HG02759 (cell line): ENCODE results near the gene HBA2.
"Not testable (repeated sequence)": the region's sequence is repeated elsewhere in the genome, so short reads cannot be mapped to it uniquely, and the experiment has no call there.

Source experiments
- ATAC-seq: cut with Tn5 transposase; IDR thresholded peaks from one replicate; pipeline ENCODE4 v1.9.1; 2021; ENCODE audit warnings: mild to moderate bottlenecking, moderate library complexity; ENCODE audit not compliant: unreplicated experiment

Gene HBA2

DNA sequence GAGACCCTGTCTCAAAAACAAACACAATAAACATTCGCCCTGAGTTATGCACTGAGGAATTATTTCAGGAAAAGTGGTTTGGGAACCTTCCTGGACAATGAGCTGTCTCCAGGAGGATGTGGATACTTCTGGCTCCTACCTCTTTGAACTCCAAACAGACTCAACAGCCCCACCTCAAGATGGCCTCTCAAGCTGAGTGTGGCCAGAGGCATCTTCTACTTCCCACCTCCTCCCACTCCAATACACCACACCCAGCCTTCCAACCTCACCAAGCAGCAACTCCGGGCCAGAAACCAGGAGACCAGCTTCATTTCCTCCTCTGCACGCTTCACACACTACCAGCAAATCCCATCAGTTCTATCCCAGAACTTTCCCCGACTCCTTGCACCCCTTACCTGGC is 19.2 kb downstream of the HBA2 start:
- ATAC-seq, result no peak

DNA sequence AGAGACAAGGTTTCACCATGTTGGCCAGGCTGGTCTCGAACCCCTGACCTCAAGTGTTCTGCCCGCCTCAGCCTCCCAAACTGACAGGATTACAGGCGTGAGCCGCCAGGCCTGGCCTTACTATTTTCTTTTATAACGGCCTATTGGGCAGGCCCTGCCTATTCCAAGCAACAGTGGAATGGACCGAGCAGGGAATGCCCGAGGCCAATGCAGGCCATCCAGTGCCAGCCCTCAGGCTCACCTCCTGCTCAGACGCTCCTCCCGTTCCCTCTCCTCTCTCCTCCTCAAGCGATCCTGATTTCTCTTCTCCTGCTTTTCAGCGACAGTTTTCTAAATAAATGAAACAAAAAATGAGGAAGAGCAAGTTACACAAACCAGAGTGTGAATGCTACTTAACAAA is 20.0 kb downstream of the HBA2 start:
- no peak for ATAC-seq

DNA sequence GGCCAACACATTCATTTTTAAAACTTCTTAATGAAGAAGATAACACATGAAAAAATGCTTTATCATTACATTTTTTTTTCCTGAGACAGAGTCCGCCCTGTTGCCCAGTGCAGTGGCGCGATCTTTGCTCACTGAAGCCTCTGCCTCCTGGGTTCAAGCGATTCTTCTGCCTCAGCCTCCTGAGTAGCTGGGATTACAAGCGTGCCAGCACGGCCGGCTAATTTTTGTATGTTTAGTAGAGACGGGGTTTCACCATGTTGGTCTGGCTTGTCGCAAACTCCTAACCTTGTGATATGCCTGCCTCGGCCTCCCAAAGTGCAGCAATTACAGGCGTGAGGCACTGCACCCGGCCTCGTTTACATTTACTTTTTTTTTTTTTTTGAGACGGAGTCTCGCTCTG is 20.8 kb downstream of the HBA2 start:
- ATAC-seq, result no peak

DNA sequence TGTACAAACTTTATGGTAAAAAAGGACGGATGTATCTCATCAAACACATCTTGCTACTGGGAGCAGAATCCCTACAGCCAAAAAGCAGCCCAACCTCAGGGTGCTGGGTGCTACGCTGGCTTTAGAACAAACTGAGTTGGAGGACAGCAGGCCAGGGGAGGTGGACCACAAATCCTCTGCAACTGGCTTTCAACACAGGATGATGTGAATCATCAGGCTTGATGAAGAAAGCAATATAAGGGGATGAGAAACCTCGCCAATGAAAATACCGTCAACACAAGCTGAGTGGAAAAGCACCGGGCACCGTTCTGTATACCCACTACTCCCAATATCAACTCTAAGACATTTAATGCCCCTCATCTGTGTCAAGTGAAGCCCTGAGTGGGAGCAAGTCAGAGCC is 21.8 kb downstream of the HBA2 start:
- no peak for ATAC-seq

DNA sequence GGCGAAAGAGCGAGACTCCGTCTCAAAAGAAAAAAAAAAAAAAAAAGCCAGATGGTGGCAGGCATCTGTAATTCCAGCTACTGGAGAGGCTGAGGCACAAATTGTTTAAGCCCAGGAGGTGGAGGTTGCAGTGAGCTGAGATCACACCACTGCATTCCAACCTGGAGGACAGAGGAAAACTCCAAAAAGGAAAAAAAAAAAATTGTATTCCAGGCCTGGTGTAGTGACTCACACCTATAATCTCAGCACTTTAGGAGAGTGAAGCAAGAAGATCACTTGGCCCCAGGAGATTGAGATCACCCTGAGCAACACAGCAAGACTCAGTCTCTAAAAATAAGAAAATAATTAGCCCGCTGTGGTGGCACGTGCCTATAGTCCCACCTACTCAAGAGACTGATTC is 27.7 kb downstream of the HBA2 start:
- ATAC-seq, result no peak

DNA sequence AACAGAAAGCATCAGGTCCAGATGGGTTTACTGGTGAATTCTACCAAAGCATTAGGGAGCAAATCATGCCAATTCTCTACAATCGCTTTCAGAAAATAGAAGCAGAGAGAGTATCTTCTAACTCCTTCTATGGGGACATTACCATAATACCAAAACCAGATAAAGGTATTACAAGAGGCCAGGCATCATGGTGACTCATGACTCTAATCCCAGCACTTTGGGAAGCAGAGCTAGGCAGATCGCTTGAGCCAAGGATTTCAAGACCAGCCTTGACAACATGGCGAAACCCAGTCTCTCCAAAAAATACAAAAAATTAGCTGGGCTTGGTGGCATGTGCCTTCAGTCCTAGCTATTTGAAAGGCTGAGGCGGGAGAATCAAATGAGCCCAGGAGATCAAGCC is 30.6 kb downstream of the HBA2 start:
- ATAC-seq, result no peak

DNA sequence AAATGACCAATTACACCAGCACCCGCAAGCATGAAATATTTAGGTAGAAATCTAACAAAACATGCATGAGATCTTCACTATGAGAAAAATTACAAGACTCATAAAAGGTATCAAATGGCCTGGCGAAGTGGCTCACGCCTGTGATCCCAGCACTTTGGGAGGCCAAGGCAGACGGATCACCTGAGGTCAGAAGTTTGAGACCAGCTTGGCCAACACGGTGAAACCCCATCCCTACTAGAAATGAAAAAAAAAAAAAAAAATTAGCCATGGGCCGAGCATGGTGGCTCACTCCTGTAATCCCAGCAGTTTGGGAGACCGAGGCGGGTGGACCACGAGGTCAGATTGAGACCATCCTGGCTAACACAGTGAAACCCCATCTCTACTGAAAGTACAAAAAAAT is 31.4 kb downstream of the HBA2 start:
- not testable (repeated sequence) for ATAC-seq

DNA sequence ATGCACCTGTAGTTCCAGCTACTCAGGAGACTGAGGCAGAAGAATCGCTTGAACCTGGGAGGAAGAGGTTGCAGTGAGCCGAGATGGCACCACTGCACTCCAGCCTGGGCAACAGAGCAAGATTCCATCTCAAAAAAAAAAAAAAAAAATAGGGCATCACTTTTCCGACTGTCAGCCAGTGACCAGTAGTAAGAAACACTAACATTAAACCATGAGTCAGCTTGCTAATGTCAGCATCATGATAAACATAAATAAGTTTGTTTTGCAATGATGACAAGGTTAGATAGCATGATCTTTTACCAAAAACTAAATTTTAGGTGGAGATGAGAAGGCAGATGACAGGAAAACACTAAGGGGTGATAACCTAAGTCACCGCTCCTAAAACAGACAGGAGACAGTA is 36.7 kb downstream of the HBA2 start:
- ATAC-seq, result not testable (repeated sequence)

DNA sequence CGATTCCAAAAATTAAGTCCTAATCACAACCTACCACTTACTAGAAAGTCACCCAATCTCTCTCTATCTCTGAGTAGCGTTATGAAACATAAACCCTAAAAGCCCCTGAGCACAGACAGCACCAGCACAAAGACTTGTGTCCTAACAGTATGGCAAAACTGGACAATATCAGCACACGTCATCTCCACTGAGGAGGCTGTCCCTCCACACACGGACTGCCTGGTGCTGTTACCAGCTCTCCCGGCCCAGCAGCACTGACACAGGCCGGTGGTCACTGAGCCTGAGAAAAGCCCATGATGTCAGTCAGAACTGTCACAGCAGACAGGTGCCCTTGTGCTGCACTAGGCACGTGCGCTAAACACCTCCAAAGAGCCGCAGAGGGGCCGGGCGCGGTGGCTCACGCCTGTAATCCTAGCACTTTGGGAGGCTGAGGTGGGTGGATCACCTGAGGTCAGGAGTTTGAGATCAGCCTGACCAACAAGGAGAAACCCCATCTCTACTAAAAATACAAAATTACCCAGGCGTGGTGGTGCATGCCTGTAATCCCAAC is 39.0 kb downstream of the HBA2 start:
- not testable (repeated sequence) for ATAC-seq

DNA sequence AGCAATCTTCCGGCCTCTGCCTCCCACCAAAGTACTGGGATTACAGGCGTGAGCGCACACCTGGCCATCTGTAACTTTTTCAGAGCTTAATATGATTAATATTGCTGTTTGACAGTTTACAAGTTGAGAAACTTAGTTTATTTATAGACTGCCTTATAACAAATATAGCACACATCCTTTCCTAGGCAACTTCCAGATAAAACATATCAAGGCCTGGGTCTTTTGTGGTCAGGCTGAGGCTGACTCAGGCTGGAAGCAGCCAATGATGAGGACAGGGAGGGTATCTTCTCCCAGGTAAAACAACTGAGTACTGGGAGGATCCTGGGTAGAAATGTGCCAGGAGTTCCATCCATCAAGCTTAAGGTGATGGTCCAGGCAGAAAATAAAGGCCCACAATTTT is 40.3 kb downstream of the HBA2 start:
- no peak for ATAC-seq

DNA sequence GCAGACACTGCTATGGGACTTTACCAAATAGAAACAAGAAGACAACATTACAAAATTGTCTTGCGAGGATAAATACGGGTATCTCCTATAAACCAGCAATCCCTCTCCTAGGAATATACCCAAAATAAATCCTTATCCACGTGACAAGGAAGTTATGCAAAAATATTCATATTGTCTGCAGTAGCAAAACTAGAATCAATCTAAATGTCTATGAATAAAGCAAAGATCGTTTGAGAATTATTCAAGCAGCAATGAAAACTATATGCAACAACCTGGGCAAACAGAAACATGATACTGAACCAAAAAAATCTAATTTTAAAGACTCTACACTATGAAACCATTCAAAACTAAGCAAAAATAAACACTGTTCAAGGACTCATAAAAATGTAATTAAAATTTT is 47.3 kb downstream of the HBA2 start:
- ATAC-seq, result no peak
